K562 (cell line): ENCODE measurements around the gene C1QTNF2. TPM values are rescaled to one million over a fixed set of nuclear protein-coding genes. Genes with fewer than 3 reads are reported as not detected.

Experiments used
- C11orf30 ChIP-seq: fragments of 450-650 bp; IDR thresholded peaks from 2 replicates; pipeline ENCODE4 v1.6.1; 2016; ENCODE audit warnings: low read depth, mild to moderate bottlenecking
- EWSR1 ChIP-seq: fragments of 450-650 bp; IDR thresholded peaks from 2 replicates; pipeline ENCODE4 v1.6.1; 2018; ENCODE audit warnings: borderline replicate concordance, mild to moderate bottlenecking, low read depth, moderate library complexity; ENCODE audit not compliant: partially characterized antibody
- KDM1A ChIP-seq, 2 experiments: fragments of 450-650 bp; IDR thresholded peaks; 2 replicates each; pipeline ENCODE4 v1.6.1; 2016; ENCODE audit warnings: mild to moderate bottlenecking in 2 of 2
- MEIS2 ChIP-seq: fragments of 450-650 bp; IDR thresholded peaks from 2 replicates; pipeline ENCODE4 v1.6.1; 2014; ENCODE audit warnings: mild to moderate bottlenecking; ENCODE audit not compliant: partially characterized antibody
- NONO ChIP-seq, 2 experiments: fragments of 200-400 bp in 1 of 2; fragments of 450-650 bp in 1 of 2; formaldehyde crosslinking in 1 of 2; IDR thresholded peaks; 2 replicates each; pipeline ENCODE4 v1.6.1; 2017; ENCODE audit warnings: low read depth in 2 of 2, mild to moderate bottlenecking in 2 of 2, moderate library complexity in 2 of 2, low read length in 1 of 2
- RBM17 ChIP-seq: fragments of 200-400 bp; formaldehyde crosslinking; IDR thresholded peaks from 2 replicates; pipeline ENCODE4 v1.6.1; 2017; ENCODE audit warnings: low read depth, mild to moderate bottlenecking, low read length, borderline replicate concordance
- SREBF1 ChIP-seq: fragments of 150-350 bp; IDR thresholded peaks from 2 replicates; pipeline ENCODE4 v1.6.1; 2014; ENCODE audit warnings: antibody characterized with exemption, low read depth, low read length, borderline replicate concordance
- STAT5B ChIP-seq: fragments of 250-450 bp; sonication (Bioruptor Pico); IDR thresholded peaks from 2 replicates; pipeline ENCODE4 v1.8.0; 2021; ENCODE audit warnings: mild to moderate bottlenecking, inconsistent platforms
- TAF15 ChIP-seq: fragments of 200-400 bp; formaldehyde crosslinking; IDR thresholded peaks from 2 replicates; pipeline ENCODE4 v1.6.1; 2017; ENCODE audit warnings: mild to moderate bottlenecking, low read depth, low read length, moderate library complexity
- TAF9B ChIP-seq: fragments of 450-650 bp; IDR thresholded peaks from 2 replicates; pipeline ENCODE4 v1.6.1; 2018; ENCODE audit warnings: mild to moderate bottlenecking; ENCODE audit not compliant: partially characterized antibody
- TAL1 ChIP-seq: fragments of 450-650 bp; IDR thresholded peaks from 2 replicates; pipeline ENCODE4 v1.6.1; 2016; ENCODE audit warnings: mild to moderate bottlenecking
- TCFL5 ChIP-seq: fragments of 250-450 bp; sonication (Bioruptor Pico); conservative IDR thresholded peaks from 2 replicates; pipeline ENCODE4 v1.6.1; 2021; ENCODE audit warnings: mild to moderate bottlenecking, moderate library complexity, matching md5 sums
- ZNF592 ChIP-seq: fragments of 450-650 bp; IDR thresholded peaks from 2 replicates; pipeline ENCODE4 v1.6.1; 2017; ENCODE audit warnings: antibody characterized with exemption, mild to moderate bottlenecking
- polyA plus RNA-seq, 8 experiments: library from polyadenylated mRNA; depleted of rRNA in 4 of 8; stranded (reverse) in 5 of 8; unstranded in 3 of 8; fragments of >200 nt; fragmentation: Nextera tagmentation in 2 of 8; fragmentation: Illumina TruSeq in 1 of 8; extraction: Ambion mirVana in 2 of 8; extraction: Trizol in 1 of 8; gene quantifications; 2 replicates each; pipeline versions ENCODE4 v1.2.1 to v1.2.3, GENCODE V29; 2011 to 2014; ENCODE audit warnings: inconsistent platforms in 1 of 8, missing spikeins in 1 of 8
- total RNA-seq, 7 experiments: library from RNA; depleted of rRNA in 6 of 7; stranded (reverse); fragments of >200 nt in 6 of 7; fragmentation: Illumina TruSeq in 2 of 7; extraction: Trizol in 2 of 7; gene quantifications; 2 replicates each; pipeline versions ENCODE4 v1.2.1 to v1.2.3, GENCODE V29; 2011 to 2021; ENCODE audit warnings: low replicate concordance in 1 of 7
- TF ChIP-seq, protein P1 (sequence below), 3 experiments: IDR thresholded peaks in 2 of 3; conservative IDR thresholded peaks in 1 of 3; 2 replicates each; pipeline ENCODE4 v1.5.1; 2011 to 2012; ENCODE audit warnings: low read length in 3 of 3, mild to moderate bottlenecking in 3 of 3, control low read depth in 2 of 3, improper control_type of control experiment in 1 of 3, inconsistent platforms in 1 of 3, low read depth in 1 of 3, mixed read lengths in 1 of 3, moderate library complexity in 1 of 3; ENCODE audit not compliant: insufficient read depth in 2 of 3
- TF ChIP-seq, protein P2 (sequence below): sonication (generic); formaldehyde crosslinking; IDR thresholded peaks from 2 replicates; pipeline ENCODE4 v1.8.1; 2022; ENCODE audit warnings: missing genetic modification reagents
- TF ChIP-seq, protein P3 (sequence below): sonication (generic); formaldehyde crosslinking; IDR thresholded peaks from 2 replicates; pipeline ENCODE4 v1.8.1; 2023; ENCODE audit warnings: mild to moderate bottlenecking, missing genetic modification reagents, moderate library complexity

The C1QTNF2 gene
- total and polyA plus RNA-seq, 9 of the 15 experiments (the other 6 are each of a cell fraction or from before 2014, with no cell fraction given): not detected

DNA sequence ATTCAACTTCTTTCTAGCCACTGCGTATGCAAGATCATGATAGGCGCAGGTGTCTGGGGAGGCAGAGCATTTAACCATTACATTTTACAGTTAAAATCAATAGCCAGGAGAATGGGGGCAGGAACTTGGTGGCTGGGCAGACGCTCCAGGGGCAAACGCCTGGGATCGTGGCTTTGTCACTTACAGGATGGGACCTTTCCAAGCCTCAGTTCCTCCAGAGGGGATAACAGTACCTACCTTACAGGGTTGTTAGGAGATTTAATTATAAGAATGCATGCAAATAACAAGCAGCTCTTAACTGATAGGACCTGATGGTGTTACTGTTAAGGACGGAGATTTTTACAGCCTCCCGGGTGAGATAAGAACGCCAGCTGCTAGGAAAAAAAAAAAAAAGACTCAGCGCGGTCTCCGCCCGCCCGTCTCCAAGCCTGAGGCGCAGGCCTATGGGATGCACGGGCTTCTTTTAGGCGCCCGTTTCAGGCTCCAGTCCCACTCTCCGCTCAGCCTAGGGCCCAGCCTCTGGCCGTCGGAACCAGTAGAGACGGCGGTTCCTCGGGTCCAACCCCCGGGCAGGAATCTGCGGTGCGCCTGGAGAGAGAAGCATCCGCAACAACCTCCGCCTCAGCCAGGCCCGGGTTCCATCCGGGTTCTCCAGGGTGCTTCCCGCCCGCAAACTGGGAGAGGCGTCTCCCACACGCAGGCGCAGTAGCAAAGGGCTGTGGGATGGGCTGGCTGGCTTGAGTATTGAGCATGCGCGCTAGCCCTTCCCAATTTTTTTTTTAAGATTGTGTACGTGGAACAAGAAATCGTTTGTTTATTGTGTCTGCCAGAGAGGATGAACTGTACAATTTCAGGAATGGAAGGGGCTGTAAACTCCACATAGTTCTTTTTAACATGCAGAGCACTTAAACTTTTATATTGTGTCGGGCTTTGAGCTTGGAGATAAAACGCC, 29.3 kb upstream of the C1QTNF2 start, which contains the start of gene FAM200C (continued):
- TF ChIP-seq, protein P1, sequence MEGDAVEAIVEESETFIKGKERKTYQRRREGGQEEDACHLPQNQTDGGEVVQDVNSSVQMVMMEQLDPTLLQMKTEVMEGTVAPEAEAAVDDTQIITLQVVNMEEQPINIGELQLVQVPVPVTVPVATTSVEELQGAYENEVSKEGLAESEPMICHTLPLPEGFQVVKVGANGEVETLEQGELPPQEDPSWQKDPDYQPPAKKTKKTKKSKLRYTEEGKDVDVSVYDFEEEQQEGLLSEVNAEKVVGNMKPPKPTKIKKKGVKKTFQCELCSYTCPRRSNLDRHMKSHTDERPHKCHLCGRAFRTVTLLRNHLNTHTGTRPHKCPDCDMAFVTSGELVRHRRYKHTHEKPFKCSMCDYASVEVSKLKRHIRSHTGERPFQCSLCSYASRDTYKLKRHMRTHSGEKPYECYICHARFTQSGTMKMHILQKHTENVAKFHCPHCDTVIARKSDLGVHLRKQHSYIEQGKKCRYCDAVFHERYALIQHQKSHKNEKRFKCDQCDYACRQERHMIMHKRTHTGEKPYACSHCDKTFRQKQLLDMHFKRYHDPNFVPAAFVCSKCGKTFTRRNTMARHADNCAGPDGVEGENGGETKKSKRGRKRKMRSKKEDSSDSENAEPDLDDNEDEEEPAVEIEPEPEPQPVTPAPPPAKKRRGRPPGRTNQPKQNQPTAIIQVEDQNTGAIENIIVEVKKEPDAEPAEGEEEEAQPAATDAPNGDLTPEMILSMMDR (IDR thresholded peaks at IDR 0.05 in 2 of 3, conservative IDR thresholded peaks at IDR 0.05 in 1 of 3; ENCODE audit: insufficient read depth in 2 of 3, low read depth in 1 of 3, low read length in 3 of 3): no peak
- TF ChIP-seq TAF15 (no peak), EWSR1 (no peak), KDM1A (IDR thresholded peaks at IDR 0.05) (peak in 1 of 2 experiments; percentile 35; a peak in 1 of 4 replicates), TAL1 (peak; percentile 26; the same call in 1 of the 2 replicates), MEIS2 (peak; percentile 56), NONO (IDR thresholded peaks at IDR 0.05; ENCODE audit: low read depth in 2 of 2, low read length in 1 of 2) (no peak), ZNF592 (peak; percentile 27; the same call in 1 of the 2 replicates), SREBF1 (no peak), STAT5B (no peak), TCFL5 (CRISPR knock-in tag) (no peak), TAF9B (peak; percentile 57), RBM17 (no peak), C11orf30 (no peak)
- TF ChIP-seq, protein P2, sequence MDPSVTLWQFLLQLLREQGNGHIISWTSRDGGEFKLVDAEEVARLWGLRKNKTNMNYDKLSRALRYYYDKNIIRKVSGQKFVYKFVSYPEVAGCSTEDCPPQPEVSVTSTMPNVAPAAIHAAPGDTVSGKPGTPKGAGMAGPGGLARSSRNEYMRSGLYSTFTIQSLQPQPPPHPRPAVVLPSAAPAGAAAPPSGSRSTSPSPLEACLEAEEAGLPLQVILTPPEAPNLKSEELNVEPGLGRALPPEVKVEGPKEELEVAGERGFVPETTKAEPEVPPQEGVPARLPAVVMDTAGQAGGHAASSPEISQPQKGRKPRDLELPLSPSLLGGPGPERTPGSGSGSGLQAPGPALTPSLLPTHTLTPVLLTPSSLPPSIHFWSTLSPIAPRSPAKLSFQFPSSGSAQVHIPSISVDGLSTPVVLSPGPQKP (CRISPR knock-in tag): no peak
- TF ChIP-seq, protein P3, sequence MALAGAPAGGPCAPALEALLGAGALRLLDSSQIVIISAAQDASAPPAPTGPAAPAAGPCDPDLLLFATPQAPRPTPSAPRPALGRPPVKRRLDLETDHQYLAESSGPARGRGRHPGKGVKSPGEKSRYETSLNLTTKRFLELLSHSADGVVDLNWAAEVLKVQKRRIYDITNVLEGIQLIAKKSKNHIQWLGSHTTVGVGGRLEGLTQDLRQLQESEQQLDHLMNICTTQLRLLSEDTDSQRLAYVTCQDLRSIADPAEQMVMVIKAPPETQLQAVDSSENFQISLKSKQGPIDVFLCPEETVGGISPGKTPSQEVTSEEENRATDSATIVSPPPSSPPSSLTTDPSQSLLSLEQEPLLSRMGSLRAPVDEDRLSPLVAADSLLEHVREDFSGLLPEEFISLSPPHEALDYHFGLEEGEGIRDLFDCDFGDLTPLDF (CRISPR knock-in tag): peak; percentile 69; the same call in 1 of the 2 replicates
